ENCODE measurements around the gene RNU6-9. TPM values are rescaled to one million over a fixed set of nuclear protein-coding genes. Genes with fewer than 3 reads are reported as not detected.

The RNU6-9 gene
- total and polyA plus RNA-seq, 2 of the 13 experiments (the other 11 are each of a cell fraction or from before 2014, with no cell fraction given), result under 0.01 TPM; not detected in 1

DNA sequence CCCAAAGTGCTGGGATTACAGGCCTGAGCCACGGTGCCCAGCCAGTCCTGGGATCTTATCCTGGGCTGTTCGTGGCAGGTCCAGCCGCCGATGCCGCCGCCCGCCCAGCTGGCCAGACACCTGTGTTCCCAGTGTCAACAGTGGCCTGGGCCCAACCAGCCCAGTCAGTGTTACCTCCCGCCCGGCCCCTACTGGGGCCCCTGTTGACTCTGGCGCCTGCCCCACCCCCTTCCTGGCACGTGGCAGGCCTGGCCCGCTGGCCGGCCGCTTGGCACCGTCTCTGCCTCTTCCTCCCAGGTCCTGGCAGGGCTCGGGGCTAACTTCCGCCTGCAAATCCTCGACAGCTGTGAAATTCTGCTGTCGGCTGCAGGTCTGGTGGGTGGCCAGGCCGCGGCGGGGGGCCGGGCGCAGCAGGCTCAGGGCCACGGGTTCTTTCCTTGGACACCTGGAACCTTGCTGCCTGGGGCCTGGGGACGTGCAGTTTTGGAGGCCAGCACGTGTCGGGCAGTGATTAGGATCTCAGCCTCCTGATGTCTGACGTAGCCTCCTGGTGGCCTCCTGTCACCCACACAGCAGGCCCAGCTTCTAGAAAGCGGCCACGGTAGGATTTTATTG, 41.7 kb downstream of the RNU6-9 start (continued):
- TF ChIP-seq ZNF644 (CRISPR knock-in tag; IDR thresholded peaks at IDR 0.05; ENCODE audit: low read depth) (0 out of 2 replicates have a peak, but pooled peaks have one; percentile 28), ZNF431 (CRISPR knock-in tag; IDR thresholded peaks at IDR 0.05; ENCODE audit: borderline replicate concordance, low read depth) (0 out of 2 replicates have a peak, but pooled peaks have one; percentile 71), MEF2D (CRISPR knock-in tag; IDR thresholded peaks at IDR 0.05) (peak; percentile 90), KDM4B (CRISPR knock-in tag; IDR thresholded peaks at IDR 0.05) (peak; percentile 98), SNAI1 (CRISPR knock-in tag; IDR thresholded peaks at IDR 0.05; ENCODE audit: borderline replicate concordance) (peak; percentile 91; the same call in 1 of the 2 replicates), AKAP8 (CRISPR knock-in tag; IDR thresholded peaks at IDR 0.05) (peak; percentile 95), ZNF75D (CRISPR knock-in tag; IDR thresholded peaks at IDR 0.05; ENCODE audit: borderline replicate concordance) (no peak), HES4 (CRISPR knock-in tag; IDR thresholded peaks at IDR 0.05; ENCODE audit: borderline replicate concordance) (peak; percentile 61), TRIM24 (CRISPR knock-in tag; IDR thresholded peaks at IDR 0.05) (no peak), HDAC6 (IDR thresholded peaks at IDR 0.05; ENCODE audit: low read depth, low read length) (no peak), KDM2A (CRISPR knock-in tag; IDR thresholded peaks at IDR 0.05; ENCODE audit: borderline replicate concordance, low read depth) (peak; percentile 87), RAD21 (CRISPR knock-in tag; IDR thresholded peaks at IDR 0.05) (peak; percentile 67)
- TF ChIP-seq, protein P1, sequence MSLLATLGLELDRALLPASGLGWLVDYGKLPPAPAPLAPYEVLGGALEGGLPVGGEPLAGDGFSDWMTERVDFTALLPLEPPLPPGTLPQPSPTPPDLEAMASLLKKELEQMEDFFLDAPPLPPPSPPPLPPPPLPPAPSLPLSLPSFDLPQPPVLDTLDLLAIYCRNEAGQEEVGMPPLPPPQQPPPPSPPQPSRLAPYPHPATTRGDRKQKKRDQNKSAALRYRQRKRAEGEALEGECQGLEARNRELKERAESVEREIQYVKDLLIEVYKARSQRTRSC (CRISPR knock-in tag; IDR thresholded peaks at IDR 0.05; ENCODE audit: low read depth), result no peak
- TF ChIP-seq, protein P2, sequence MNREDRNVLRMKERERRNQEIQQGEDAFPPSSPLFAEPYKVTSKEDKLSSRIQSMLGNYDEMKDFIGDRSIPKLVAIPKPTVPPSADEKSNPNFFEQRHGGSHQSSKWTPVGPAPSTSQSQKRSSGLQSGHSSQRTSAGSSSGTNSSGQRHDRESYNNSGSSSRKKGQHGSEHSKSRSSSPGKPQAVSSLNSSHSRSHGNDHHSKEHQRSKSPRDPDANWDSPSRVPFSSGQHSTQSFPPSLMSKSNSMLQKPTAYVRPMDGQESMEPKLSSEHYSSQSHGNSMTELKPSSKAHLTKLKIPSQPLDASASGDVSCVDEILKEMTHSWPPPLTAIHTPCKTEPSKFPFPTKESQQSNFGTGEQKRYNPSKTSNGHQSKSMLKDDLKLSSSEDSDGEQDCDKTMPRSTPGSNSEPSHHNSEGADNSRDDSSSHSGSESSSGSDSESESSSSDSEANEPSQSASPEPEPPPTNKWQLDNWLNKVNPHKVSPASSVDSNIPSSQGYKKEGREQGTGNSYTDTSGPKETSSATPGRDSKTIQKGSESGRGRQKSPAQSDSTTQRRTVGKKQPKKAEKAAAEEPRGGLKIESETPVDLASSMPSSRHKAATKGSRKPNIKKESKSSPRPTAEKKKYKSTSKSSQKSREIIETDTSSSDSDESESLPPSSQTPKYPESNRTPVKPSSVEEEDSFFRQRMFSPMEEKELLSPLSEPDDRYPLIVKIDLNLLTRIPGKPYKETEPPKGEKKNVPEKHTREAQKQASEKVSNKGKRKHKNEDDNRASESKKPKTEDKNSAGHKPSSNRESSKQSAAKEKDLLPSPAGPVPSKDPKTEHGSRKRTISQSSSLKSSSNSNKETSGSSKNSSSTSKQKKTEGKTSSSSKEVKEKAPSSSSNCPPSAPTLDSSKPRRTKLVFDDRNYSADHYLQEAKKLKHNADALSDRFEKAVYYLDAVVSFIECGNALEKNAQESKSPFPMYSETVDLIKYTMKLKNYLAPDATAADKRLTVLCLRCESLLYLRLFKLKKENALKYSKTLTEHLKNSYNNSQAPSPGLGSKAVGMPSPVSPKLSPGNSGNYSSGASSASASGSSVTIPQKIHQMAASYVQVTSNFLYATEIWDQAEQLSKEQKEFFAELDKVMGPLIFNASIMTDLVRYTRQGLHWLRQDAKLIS (CRISPR knock-in tag; IDR thresholded peaks at IDR 0.05), result peak; percentile 68; the same call in 1 of the 2 replicates
- TF ChIP-seq, protein P3, sequence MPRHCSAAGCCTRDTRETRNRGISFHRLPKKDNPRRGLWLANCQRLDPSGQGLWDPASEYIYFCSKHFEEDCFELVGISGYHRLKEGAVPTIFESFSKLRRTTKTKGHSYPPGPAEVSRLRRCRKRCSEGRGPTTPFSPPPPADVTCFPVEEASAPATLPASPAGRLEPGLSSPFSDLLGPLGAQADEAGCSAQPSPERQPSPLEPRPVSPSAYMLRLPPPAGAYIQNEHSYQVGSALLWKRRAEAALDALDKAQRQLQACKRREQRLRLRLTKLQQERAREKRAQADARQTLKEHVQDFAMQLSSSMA (CRISPR knock-in tag; IDR thresholded peaks at IDR 0.05), result peak; percentile 75; the same call in 1 of the 2 replicates
- TF ChIP-seq, protein P4, sequence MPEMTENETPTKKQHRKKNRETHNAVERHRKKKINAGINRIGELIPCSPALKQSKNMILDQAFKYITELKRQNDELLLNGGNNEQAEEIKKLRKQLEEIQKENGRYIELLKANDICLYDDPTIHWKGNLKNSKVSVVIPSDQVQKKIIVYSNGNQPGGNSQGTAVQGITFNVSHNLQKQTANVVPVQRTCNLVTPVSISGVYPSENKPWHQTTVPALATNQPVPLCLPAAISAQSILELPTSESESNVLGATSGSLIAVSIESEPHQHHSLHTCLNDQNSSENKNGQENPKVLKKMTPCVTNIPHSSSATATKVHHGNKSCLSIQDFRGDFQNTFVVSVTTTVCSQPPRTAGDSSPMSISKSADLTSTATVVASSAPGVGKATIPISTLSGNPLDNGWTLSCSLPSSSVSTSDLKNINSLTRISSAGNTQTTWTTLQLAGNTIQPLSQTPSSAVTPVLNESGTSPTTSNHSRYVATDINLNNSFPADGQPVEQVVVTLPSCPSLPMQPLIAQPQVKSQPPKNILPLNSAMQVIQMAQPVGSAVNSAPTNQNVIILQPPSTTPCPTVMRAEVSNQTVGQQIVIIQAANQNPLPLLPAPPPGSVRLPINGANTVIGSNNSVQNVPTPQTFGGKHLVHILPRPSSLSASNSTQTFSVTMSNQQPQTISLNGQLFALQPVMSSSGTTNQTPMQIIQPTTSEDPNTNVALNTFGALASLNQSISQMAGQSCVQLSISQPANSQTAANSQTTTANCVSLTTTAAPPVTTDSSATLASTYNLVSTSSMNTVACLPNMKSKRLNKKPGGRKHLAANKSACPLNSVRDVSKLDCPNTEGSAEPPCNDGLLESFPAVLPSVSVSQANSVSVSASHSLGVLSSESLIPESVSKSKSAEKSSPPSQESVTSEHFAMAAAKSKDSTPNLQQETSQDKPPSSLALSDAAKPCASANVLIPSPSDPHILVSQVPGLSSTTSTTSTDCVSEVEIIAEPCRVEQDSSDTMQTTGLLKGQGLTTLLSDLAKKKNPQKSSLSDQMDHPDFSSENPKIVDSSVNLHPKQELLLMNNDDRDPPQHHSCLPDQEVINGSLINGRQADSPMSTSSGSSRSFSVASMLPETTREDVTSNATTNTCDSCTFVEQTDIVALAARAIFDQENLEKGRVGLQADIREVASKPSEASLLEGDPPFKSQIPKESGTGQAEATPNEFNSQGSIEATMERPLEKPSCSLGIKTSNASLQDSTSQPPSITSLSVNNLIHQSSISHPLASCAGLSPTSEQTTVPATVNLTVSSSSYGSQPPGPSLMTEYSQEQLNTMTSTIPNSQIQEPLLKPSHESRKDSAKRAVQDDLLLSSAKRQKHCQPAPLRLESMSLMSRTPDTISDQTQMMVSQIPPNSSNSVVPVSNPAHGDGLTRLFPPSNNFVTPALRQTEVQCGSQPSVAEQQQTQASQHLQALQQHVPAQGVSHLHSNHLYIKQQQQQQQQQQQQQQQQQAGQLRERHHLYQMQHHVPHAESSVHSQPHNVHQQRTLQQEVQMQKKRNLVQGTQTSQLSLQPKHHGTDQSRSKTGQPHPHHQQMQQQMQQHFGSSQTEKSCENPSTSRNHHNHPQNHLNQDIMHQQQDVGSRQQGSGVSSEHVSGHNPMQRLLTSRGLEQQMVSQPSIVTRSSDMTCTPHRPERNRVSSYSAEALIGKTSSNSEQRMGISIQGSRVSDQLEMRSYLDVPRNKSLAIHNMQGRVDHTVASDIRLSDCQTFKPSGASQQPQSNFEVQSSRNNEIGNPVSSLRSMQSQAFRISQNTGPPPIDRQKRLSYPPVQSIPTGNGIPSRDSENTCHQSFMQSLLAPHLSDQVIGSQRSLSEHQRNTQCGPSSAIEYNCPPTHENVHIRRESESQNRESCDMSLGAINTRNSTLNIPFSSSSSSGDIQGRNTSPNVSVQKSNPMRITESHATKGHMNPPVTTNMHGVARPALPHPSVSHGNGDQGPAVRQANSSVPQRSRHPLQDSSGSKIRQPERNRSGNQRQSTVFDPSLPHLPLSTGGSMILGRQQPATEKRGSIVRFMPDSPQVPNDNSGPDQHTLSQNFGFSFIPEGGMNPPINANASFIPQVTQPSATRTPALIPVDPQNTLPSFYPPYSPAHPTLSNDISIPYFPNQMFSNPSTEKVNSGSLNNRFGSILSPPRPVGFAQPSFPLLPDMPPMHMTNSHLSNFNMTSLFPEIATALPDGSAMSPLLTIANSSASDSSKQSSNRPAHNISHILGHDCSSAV (CRISPR knock-in tag; IDR thresholded peaks at IDR 0.05; ENCODE audit: borderline replicate concordance), result no peak

Measured in HepG2 (cell line).